HG03108 (cell line): Measurements from ENCODE around the gene MT1A.

Source experiments
- ATAC-seq: cut with Tn5 transposase; IDR thresholded peaks from one replicate; pipeline ENCODE4 v1.9.1; 2021; ENCODE audit warnings: moderate library complexity; ENCODE audit not compliant: unreplicated experiment

Gene MT1A

GRCh38 chr16:56675685-56676210, 37.3 kb downstream of the MT1A start:
- no peak for ATAC-seq

- ATAC-seq: no peak
These were observed 39.0 kb downstream of the MT1A start for GRCh38 chr16:56677474-56677873.

GRCh38 chr16:56679078-56679730, 40.7 kb downstream of the MT1A start:
- ATAC-seq: no peak

GRCh38 chr16:56679818-56680217, 41.4 kb downstream of the MT1A start:
- no peak for ATAC-seq

- peak; percentile 98 for ATAC-seq
These were observed 43.7 kb downstream of the MT1A start, which contains the start of gene MT1X for GRCh38 chr16:56681939-56682702. Gene MT1X (plus strand): TSS chr16:56682470. CDS start chr16:56682541, 71 bp downstream.

- ATAC-seq: no peak
These were observed 44.4 kb downstream of the MT1A start for GRCh38 chr16:56682703-56683397.

- no peak for ATAC-seq
These were observed 45.1 kb downstream of the MT1A start for GRCh38 chr16:56683424-56684172.

- ATAC-seq: no peak
These were observed 45.9 kb downstream of the MT1A start for GRCh38 chr16:56684256-56684925.

GRCh38 chr16:56684926-56685590, 46.6 kb downstream of the MT1A start:
- no peak for ATAC-seq

GRCh38 chr16:56686758-56687157, 48.3 kb downstream of the MT1A start:
- ATAC-seq: no peak

GRCh38 chr16:56688762-56689161, 50.3 kb downstream of the MT1A start:
- no peak for ATAC-seq

- no peak for ATAC-seq
These were observed 50.7 kb downstream of the MT1A start for GRCh38 chr16:56689171-56689570.
